PC-9 (cell line): ENCODE results near the gene SLC51A. TPM values are rescaled to one million over a fixed set of nuclear protein-coding genes. Genes with fewer than 3 reads are reported as not detected.
"Not testable (repeated sequence)": the region's sequence is repeated elsewhere in the genome, so short reads cannot be mapped to it uniquely, and the experiment has no call there.

Experiments used
- BruUV-seq: library from RNA; stranded (reverse); fragments of 400-500 nt; replicated peaks from 2 replicates; lab custom pipeline; 2021; lab: Mats Ljungman, UMichigan
- CTCF ChIA-PET: fragments of 300-600 bp; sonication (Branson Sonifier 250); formaldehyde crosslinking; loops from one replicate; lab custom pipeline; 2022; ENCODE audit warnings: antibody characterized with exemption; lab: Charles Lee
- POLR2A ChIA-PET: fragments of 300-600 bp; sonication (Branson Sonifier 250); formaldehyde crosslinking; loops from one replicate; lab custom pipeline; 2022; ENCODE audit warnings: antibody characterized with exemption; ENCODE audit not compliant: unreplicated experiment; lab: Charles Lee
- DNase-seq, 2 experiments: peaks; one replicate each; pipeline versions ENCODE4 v3.0.0 to v3.0.0-alpha.2; 2015 to 2022; ENCODE audit warnings: mixed read lengths in 1 of 2
- H2AFZ ChIP-seq: fragments of 200-600 bp; sonication (generic); 2 replicates; pipeline ENCODE4 v1.8.1; 2017; ENCODE audit warnings: antibody characterized with exemption
- H3F3A ChIP-seq: fragments of 200-600 bp; sonication (generic); 2 replicates; pipeline ENCODE4 v1.8.1; 2017; ENCODE audit warnings: antibody characterized with exemption, mild to moderate bottlenecking, low read depth; ENCODE audit not compliant: insufficient read depth
- H3K27ac ChIP-seq: fragments of 200-600 bp; sonication (generic); 2 replicates; pipeline ENCODE4 v1.6.1; 2016; ENCODE audit warnings: mixed run types
- H3K27me3 ChIP-seq: fragments of 200-600 bp; sonication (generic); 2 replicates; pipeline ENCODE4 v1.6.1; 2016; ENCODE audit warnings: low read depth, mixed run types; ENCODE audit not compliant: insufficient read depth
- H3K36me3 ChIP-seq: fragments of 200-600 bp; sonication (generic); 2 replicates; pipeline ENCODE4 v1.6.1; 2016; ENCODE audit warnings: low read depth, mixed run types
- H3K4me1 ChIP-seq: fragments of 200-600 bp; sonication (generic); replicated peaks from 2 replicates; pipeline ENCODE4 v1.6.1; 2016; ENCODE audit warnings: mixed run types; ENCODE audit not compliant: insufficient read depth
- H3K4me2 ChIP-seq: fragments of 200-600 bp; sonication (generic); 2 replicates; pipeline ENCODE4 v1.6.1; 2017; ENCODE audit warnings: mixed run types
- H3K4me3 ChIP-seq: fragments of 200-600 bp; sonication (generic); 2 replicates; pipeline ENCODE4 v1.6.1; 2016; ENCODE audit warnings: mixed run types
- H3K79me2 ChIP-seq: fragments of 200-600 bp; sonication (generic); 2 replicates; pipeline ENCODE4 v1.6.1; 2017; ENCODE audit warnings: low read depth, mixed run types
- H3K9me2 ChIP-seq: fragments of 200-600 bp; sonication (generic); 2 replicates; pipeline ENCODE4 v1.8.1; 2017; ENCODE audit warnings: mild to moderate bottlenecking; ENCODE audit not compliant: insufficient read depth
- H3K9me3 ChIP-seq: fragments of 200-600 bp; sonication (generic); 2 replicates; pipeline ENCODE4 v1.8.1; 2016; ENCODE audit warnings: low read depth; ENCODE audit not compliant: insufficient read depth
- H4K20me1 ChIP-seq: fragments of 200-600 bp; sonication (generic); 2 replicates; pipeline ENCODE4 v1.8.1; 2017; ENCODE audit not compliant: insufficient read depth
- EZH2 ChIP-seq: fragments of 200-600 bp; sonication (generic); IDR thresholded peaks from 2 replicates; pipeline ENCODE4 v1.8.0; 2017; ENCODE audit warnings: antibody characterized with exemption, low read depth
- intact Hi-C: fragments of 100-400 bp; cut with micrococcal nuclease; formaldehyde crosslinking; loops from one replicate; pipeline ENCODE4 v1.10.0; 2022; ENCODE audit not compliant: unreplicated experiment
- total RNA-seq: library from RNA; stranded (reverse); gene quantifications from 2 replicates; pipeline ENCODE4 v1.2.3, GENCODE V29; 2021
- TF ChIP-seq, protein P1 (sequence below): fragments of 200-600 bp; sonication (generic); conservative IDR thresholded peaks from 2 replicates; pipeline ENCODE4 v1.6.1; 2017; ENCODE audit warnings: mixed run types, antibody characterized with exemption, mild to moderate bottlenecking, moderate library complexity

SLC51A gene
- total RNA-seq, 1 experiment from 2014 or later: 10.3 TPM

DNA sequence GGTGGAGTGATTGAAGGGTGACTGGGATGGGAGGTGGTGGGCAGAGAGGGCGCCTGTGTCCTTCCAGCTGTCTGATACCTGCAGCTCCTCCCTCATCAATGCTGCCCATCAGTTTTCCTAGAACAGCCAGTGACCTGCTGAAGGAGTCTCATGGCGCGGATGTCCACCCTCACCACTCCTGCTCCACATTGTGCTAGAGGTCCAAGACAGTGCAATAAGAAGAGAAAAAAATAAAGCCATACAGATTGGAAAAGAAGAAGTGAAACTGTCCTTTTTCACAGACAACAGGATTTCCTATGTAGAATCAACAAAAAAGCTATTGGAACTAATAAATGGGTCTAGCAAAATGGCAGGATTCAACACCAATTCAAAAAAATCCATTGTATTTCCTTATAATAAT lies 12.5 kb upstream of the SLC51A start:
- BruUV-seq: no TSS peak
- no peaks in the 10 kb centered on the region for H3K36me3 ChIP-seq
- peaks cover 28% of the 10 kb centered on the region for H3F3A ChIP-seq
- POLR2A ChIA-PET: no interaction called here
- H3K27me3 ChIP-seq: no peaks in the 10 kb centered on the region
- no peak overlapping the region for H3K4me3 ChIP-seq
- no peak overlapping the region for H3K4me2 ChIP-seq
- H3K9me2 ChIP-seq: no peaks in the 10 kb centered on the region
- no peaks in the 10 kb centered on the region for H4K20me1 ChIP-seq
- no peak for DNase-seq
- intact Hi-C loops: no loop called here
- no peaks in the 10 kb centered on the region for H3K79me2 ChIP-seq
- no peak overlapping the region for H3K27ac ChIP-seq
- no peaks in the 10 kb centered on the region for H3K9me3 ChIP-seq
- TF ChIP-seq, protein P1, sequence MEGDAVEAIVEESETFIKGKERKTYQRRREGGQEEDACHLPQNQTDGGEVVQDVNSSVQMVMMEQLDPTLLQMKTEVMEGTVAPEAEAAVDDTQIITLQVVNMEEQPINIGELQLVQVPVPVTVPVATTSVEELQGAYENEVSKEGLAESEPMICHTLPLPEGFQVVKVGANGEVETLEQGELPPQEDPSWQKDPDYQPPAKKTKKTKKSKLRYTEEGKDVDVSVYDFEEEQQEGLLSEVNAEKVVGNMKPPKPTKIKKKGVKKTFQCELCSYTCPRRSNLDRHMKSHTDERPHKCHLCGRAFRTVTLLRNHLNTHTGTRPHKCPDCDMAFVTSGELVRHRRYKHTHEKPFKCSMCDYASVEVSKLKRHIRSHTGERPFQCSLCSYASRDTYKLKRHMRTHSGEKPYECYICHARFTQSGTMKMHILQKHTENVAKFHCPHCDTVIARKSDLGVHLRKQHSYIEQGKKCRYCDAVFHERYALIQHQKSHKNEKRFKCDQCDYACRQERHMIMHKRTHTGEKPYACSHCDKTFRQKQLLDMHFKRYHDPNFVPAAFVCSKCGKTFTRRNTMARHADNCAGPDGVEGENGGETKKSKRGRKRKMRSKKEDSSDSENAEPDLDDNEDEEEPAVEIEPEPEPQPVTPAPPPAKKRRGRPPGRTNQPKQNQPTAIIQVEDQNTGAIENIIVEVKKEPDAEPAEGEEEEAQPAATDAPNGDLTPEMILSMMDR: no peak
- no peak for TF ChIP-seq EZH2
- H2AFZ ChIP-seq: no peak overlapping the region
- no peaks in the 10 kb centered on the region for H3K4me1 ChIP-seq
- CTCF ChIA-PET: no interaction called here

DNA sequence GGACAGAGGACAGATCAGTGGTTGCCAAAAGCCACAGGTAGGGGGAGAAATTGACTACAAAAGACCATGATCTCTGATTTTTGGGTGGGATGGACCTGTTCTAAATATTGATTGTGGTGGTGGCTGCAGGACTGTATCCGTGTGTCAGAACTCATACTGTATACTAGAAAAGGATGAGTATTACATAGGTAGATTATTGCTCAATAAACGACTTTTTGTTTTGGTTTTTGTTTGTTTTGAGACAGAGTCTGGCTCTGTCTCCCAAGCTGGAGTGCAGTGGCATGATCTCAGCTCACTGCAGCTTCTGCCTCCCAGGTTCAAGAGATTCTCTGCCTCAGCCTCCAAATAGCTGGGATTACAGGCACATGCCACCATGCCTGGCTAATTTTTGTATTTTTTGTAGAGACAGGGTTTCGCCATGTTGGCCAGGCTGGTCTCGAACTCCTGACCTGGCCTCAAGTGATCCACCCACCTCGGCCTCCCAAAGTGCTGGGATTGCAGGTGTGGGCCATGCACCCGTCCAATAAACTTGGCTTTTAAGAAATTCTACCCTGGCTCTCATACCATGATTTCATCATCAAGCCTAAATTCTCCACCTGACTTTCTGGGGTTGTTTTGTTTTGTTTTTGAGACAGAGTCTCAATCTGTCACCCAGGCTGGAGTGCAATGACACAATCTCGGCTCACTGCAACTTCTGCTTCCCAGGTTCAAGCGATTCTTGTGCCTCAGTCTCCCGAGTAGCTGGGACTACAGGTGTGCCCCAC lies 10.7 kb upstream of the SLC51A start:
- intact Hi-C loops, H3K27me3 ChIP-seq: not testable (repeated sequence)
- CTCF ChIA-PET: interaction anchor here (0.7 kb wide), 1 partner anchor 19 kb away, joined by 6 read pairs; no protein-coding TSS in a partner anchor

DNA sequence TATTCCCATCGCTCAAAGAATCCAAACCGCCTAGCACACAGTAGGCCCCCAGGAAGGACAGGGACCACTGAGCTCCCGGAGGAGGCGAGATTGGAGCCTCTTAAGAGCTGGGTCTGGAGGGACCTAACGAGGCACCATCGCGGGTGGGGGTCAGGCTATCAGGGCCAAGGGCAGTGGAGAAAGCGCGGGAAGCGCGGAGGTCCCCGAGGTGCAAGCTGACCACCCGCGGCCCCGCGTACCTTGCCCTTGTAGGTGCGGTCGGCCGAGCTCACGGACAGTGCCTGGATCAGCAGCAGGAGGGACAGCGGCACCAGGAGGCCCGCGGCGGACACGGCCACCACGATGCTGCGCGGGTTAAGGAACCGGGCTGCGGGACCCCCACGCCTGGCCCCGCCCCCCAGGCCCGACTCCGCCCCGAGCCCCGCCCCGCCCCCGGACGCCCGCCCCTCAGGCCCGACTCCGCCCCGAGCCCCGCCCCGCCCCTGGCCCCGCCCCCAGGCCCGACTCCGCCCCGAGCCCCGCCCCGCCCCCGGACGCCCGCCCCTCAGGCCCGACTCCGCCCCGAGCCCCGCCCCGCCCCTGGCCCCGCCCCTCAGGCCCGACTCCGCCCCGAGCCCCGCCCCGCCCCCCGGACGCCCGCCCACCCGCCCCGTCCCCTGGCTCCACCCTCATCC lies 9.0 kb upstream of the SLC51A start:
- H2AFZ ChIP-seq: no peak overlapping the region

More for the DNA sequence above, 10.7 kb upstream of the SLC51A start:
- H3K27ac ChIP-seq, H3K9me2 ChIP-seq, H3K9me3 ChIP-seq, H2AFZ ChIP-seq, H3K4me2 ChIP-seq, BruUV-seq, H3K36me3 ChIP-seq, H4K20me1 ChIP-seq, POLR2A ChIA-PET, H3K4me3 ChIP-seq, H3K79me2 ChIP-seq, DNase-seq, H3K4me1 ChIP-seq: not testable (repeated sequence)
- peaks cover 30% of the 10 kb centered on the region for H3F3A ChIP-seq

More for the DNA sequence above, 9.0 kb upstream of the SLC51A start:
- Histone ChIP-seq H3K9me3 (no peaks in the 10 kb centered on the region), H3F3A (peaks cover 30% of the 10 kb centered on the region), H3K36me3 (no peaks in the 10 kb centered on the region), H3K4me3 (peak overlapping the region; percentile 88; the same call in 1 of the 2 replicates), H3K27me3 (no peaks in the 10 kb centered on the region), H3K79me2 (no peaks in the 10 kb centered on the region), H3K9me2 (no peaks in the 10 kb centered on the region), H3K4me1 (no peaks in the 10 kb centered on the region), H3K27ac (no peak overlapping the region), H3K4me2 (peak overlapping the region; percentile 30; the same call in 1 of the 2 replicates), H4K20me1 (no peaks in the 10 kb centered on the region)
- POLR2A ChIA-PET: no interaction called here
- intact Hi-C loops: no loop called here
- no TSS peak for BruUV-seq
- DNase-seq: no peak
- CTCF ChIA-PET: no interaction called here
- no peak for TF ChIP-seq EZH2
- TF ChIP-seq, protein P1: no peak
